ENCODE measurements around the gene SLC35G3.
A peak's percentile ranks its signal among the peaks of the same experiment; 100 is the strongest.
"Not testable (repeated sequence)": the region's sequence is repeated elsewhere in the genome, so short reads cannot be mapped to it uniquely, and the experiment has no call there.

SLC35G3 gene

GRCh38 chr17:35189291-35189690, 4.9 kb downstream of the SLC35G3 start:
- Mint-ChIP-seq H3K9me3 (no peaks in the 10 kb centered on the region), H3K36me3 (peaks cover 19% of the 10 kb centered on the region), H3K27ac (no peak overlapping the region), H3K4me1 (peaks cover 54% of the 10 kb centered on the region), H3K4me3 (peak overlapping the region; percentile 50), H3K27me3 (no peaks in the 10 kb centered on the region)
- no peak for DNase-seq
- CTCF ChIA-PET: no interaction called here

GRCh38 chr17:35188111-35188510, 6.1 kb downstream of the SLC35G3 start:
- peaks cover 51% of the 10 kb centered on the region for H3K4me1 Mint-ChIP-seq
- no peaks in the 10 kb centered on the region for H3K9me3 Mint-ChIP-seq
- H3K27me3 Mint-ChIP-seq: peaks cover 3% of the 10 kb centered on the region
- H3K27ac Mint-ChIP-seq: peak overlapping the region; percentile 82
- CTCF ChIA-PET: no interaction called here
- peak overlapping the region; percentile 46 for H3K4me3 Mint-ChIP-seq
- DNase-seq: peak; percentile 35
- H3K36me3 Mint-ChIP-seq: peaks cover 16% of the 10 kb centered on the region

- no peaks in the 10 kb centered on the region for H3K9me3 Mint-ChIP-seq
- no peak overlapping the region for H3K4me3 Mint-ChIP-seq
- peak overlapping the region; percentile 82 for H3K27ac Mint-ChIP-seq
- peaks cover 45% of the 10 kb centered on the region for H3K4me1 Mint-ChIP-seq
- H3K36me3 Mint-ChIP-seq: peaks cover 16% of the 10 kb centered on the region
- CTCF ChIA-PET: no interaction called here
- H3K27me3 Mint-ChIP-seq: peaks cover 3% of the 10 kb centered on the region
- no peak for DNase-seq
These were observed 6.7 kb downstream of the SLC35G3 start for GRCh38 chr17:35187481-35187880.

GRCh38 chr17:35185849-35186248, 8.3 kb downstream of the SLC35G3 start:
- H3K4me3 Mint-ChIP-seq: no peak overlapping the region
- CTCF ChIA-PET: no interaction called here
- H3K9me3 Mint-ChIP-seq: no peaks in the 10 kb centered on the region
- peaks cover 7% of the 10 kb centered on the region for H3K27me3 Mint-ChIP-seq
- H3K27ac Mint-ChIP-seq: no peak overlapping the region
- peaks cover 10% of the 10 kb centered on the region for H3K36me3 Mint-ChIP-seq
- DNase-seq: no peak
- peaks cover 40% of the 10 kb centered on the region for H3K4me1 Mint-ChIP-seq

GRCh38 chr17:35184274-35184673, 9.9 kb downstream of the SLC35G3 start:
- CTCF ChIA-PET: interaction anchor here (1.1 kb wide), 1 partner anchor 17 kb away, joined by 3 read pairs; no protein-coding TSS in a partner anchor
- Mint-ChIP-seq H3K4me1 (peaks cover 34% of the 10 kb centered on the region), H3K36me3 (peaks cover 10% of the 10 kb centered on the region), H3K27ac (no peak overlapping the region), H3K9me3 (peaks cover 2% of the 10 kb centered on the region), H3K27me3 (peaks cover 7% of the 10 kb centered on the region), H3K4me3 (no peak overlapping the region)
- no peak for DNase-seq

GRCh38 chr17:35183332-35183731, 10.9 kb downstream of the SLC35G3 start:
- no peak for DNase-seq
- peaks cover 35% of the 10 kb centered on the region for H3K4me1 Mint-ChIP-seq
- no peak overlapping the region for H3K4me3 Mint-ChIP-seq
- H3K9me3 Mint-ChIP-seq: peaks cover 7% of the 10 kb centered on the region
- CTCF ChIA-PET: interaction anchor here (1.1 kb wide), 1 partner anchor 16 kb away, joined by 3 read pairs; no protein-coding TSS in a partner anchor
- H3K36me3 Mint-ChIP-seq: peaks cover 10% of the 10 kb centered on the region
- no peak overlapping the region for H3K27ac Mint-ChIP-seq
- H3K27me3 Mint-ChIP-seq: peaks cover 7% of the 10 kb centered on the region

GRCh38 chr17:35179379-35179778, 14.8 kb downstream of the SLC35G3 start:
- peaks cover 11% of the 10 kb centered on the region for H3K36me3 Mint-ChIP-seq
- H3K4me3 Mint-ChIP-seq, DNase-seq, H3K27ac Mint-ChIP-seq, H3K9me3 Mint-ChIP-seq: not testable (repeated sequence)
- peaks cover 46% of the 10 kb centered on the region for H3K4me1 Mint-ChIP-seq
- peaks cover 17% of the 10 kb centered on the region for H3K27me3 Mint-ChIP-seq
- CTCF ChIA-PET: interaction anchor here (0.9 kb wide), 1 partner anchor 360 kb away, joined by 3 read pairs; no protein-coding TSS in a partner anchor

GRCh38 chr17:35176897-35177296, 17.3 kb downstream of the SLC35G3 start:
- peaks cover 14% of the 10 kb centered on the region for H3K36me3 Mint-ChIP-seq
- peaks cover 9% of the 10 kb centered on the region for H3K9me3 Mint-ChIP-seq
- H3K4me1 Mint-ChIP-seq: peaks cover 59% of the 10 kb centered on the region
- H3K27me3 Mint-ChIP-seq: peaks cover 14% of the 10 kb centered on the region
- no peak for DNase-seq
- no peak overlapping the region for H3K4me3 Mint-ChIP-seq
- peak overlapping the region; percentile 92 for H3K27ac Mint-ChIP-seq
- CTCF ChIA-PET: no interaction called here

GRCh38 chr17:35175638-35176415, 18.4 kb downstream of the SLC35G3 start:
- H3K9me3 Mint-ChIP-seq: peaks cover 9% of the 10 kb centered on the region
- peaks cover 67% of the 10 kb centered on the region for H3K4me1 Mint-ChIP-seq
- CTCF ChIA-PET: interaction anchor here (1.5 kb wide), 1 partner anchor 38 kb away, joined by 4 read pairs; no protein-coding TSS in a partner anchor
- H3K27me3 Mint-ChIP-seq: peaks cover 10% of the 10 kb centered on the region
- no peak overlapping the region for H3K27ac Mint-ChIP-seq
- peaks cover 14% of the 10 kb centered on the region for H3K36me3 Mint-ChIP-seq
- no peak for DNase-seq
- no peak overlapping the region for H3K4me3 Mint-ChIP-seq

- Mint-ChIP-seq H3K4me3 (no peak overlapping the region), H3K4me1 (peaks cover 67% of the 10 kb centered on the region), H3K27ac (no peak overlapping the region)
These were observed 19.3 kb downstream of the SLC35G3 start for GRCh38 chr17:35174835-35175334.

GRCh38 chr17:35172321-35172720, 21.9 kb downstream of the SLC35G3 start:
- CTCF ChIA-PET: interaction anchor here (0.6 kb wide), 1 partner anchor 313 kb away, joined by 3 read pairs; no protein-coding TSS in a partner anchor
- not testable (repeated sequence) for H3K9me3 Mint-ChIP-seq, H3K36me3 Mint-ChIP-seq, H3K4me3 Mint-ChIP-seq, DNase-seq
- H3K27me3 Mint-ChIP-seq: peaks cover 10% of the 10 kb centered on the region
- H3K27ac Mint-ChIP-seq: peak overlapping the region; percentile 42
- peaks cover 49% of the 10 kb centered on the region for H3K4me1 Mint-ChIP-seq

More at GRCh38 chr17:35174835-35175334, 19.3 kb downstream of the SLC35G3 start:
- Mint-ChIP-seq H3K27me3 (peaks cover 10% of the 10 kb centered on the region), H3K9me3 (peaks cover 9% of the 10 kb centered on the region), H3K36me3 (peaks cover 14% of the 10 kb centered on the region)
- CTCF ChIA-PET: interaction anchor here (1.5 kb wide), 1 partner anchor 39 kb away, joined by 4 read pairs; no protein-coding TSS in a partner anchor
- DNase-seq: no peak

- no peak for DNase-seq
- peaks cover 10% of the 10 kb centered on the region for H3K27me3 Mint-ChIP-seq
- CTCF ChIA-PET: interaction anchor here (0.6 kb wide), 1 partner anchor 313 kb away, joined by 3 read pairs; no protein-coding TSS in a partner anchor
- H3K9me3 Mint-ChIP-seq: no peaks in the 10 kb centered on the region
- peaks cover 3% of the 10 kb centered on the region for H3K36me3 Mint-ChIP-seq
- H3K4me1 Mint-ChIP-seq: peaks cover 44% of the 10 kb centered on the region
- H3K4me3 Mint-ChIP-seq: no peak overlapping the region
- peak overlapping the region; percentile 71 for H3K27ac Mint-ChIP-seq
These were observed 22.4 kb downstream of the SLC35G3 start for GRCh38 chr17:35171834-35172233.

- CTCF ChIA-PET: interaction anchor here (0.6 to 1.3 kb wide), 6 partner anchors 68 to 576 kb away, joined by 3 to 7 read pairs (median 3); no protein-coding TSS in a partner anchor
- H3K27ac Mint-ChIP-seq: peak overlapping the region; percentile 71
- peaks cover 39% of the 10 kb centered on the region for H3K4me1 Mint-ChIP-seq
- peak; percentile 34 for DNase-seq
- H3K9me3 Mint-ChIP-seq: no peaks in the 10 kb centered on the region
- H3K36me3 Mint-ChIP-seq: peaks cover 3% of the 10 kb centered on the region
- no peak overlapping the region for H3K4me3 Mint-ChIP-seq
- H3K27me3 Mint-ChIP-seq: peaks cover 10% of the 10 kb centered on the region
These were observed 23.0 kb downstream of the SLC35G3 start for GRCh38 chr17:35170968-35171771.

GRCh38 chr17:35169835-35170363, 24.3 kb downstream of the SLC35G3 start:
- H3K4me1 Mint-ChIP-seq: peaks cover 35% of the 10 kb centered on the region

More at GRCh38 chr17:35169835-35170363, 24.3 kb downstream of the SLC35G3 start:
- no peaks in the 10 kb centered on the region for H3K9me3 Mint-ChIP-seq
- no peak overlapping the region for H3K4me3 Mint-ChIP-seq
- CTCF ChIA-PET: interaction anchor here (0.8 to 1.5 kb wide), 6 partner anchors 71 to 577 kb away, joined by 3 to 7 read pairs (median 3); no protein-coding TSS in a partner anchor
- no peak for DNase-seq
- peaks cover 3% of the 10 kb centered on the region for H3K36me3 Mint-ChIP-seq
- H3K27ac Mint-ChIP-seq: no peak overlapping the region
- H3K27me3 Mint-ChIP-seq: peaks cover 4% of the 10 kb centered on the region

All from activated naive CD4-positive, alpha-beta T cell treated with anti-CD3 and anti-CD28 coated beads, Interleukin-2, amount 10 ng/mL, durations not matched to agents 7 days and 5 days (primary cell).